Hippocampal formation (tissue), 2 donors: ENCODE data around the gene ACAA1.

Experiments
- DNase-seq, 2 donors: peaks; one replicate each; lab custom pipeline; 2025; lab: John Stamatoyannopoulos, UW

Gene ACAA1

DNA sequence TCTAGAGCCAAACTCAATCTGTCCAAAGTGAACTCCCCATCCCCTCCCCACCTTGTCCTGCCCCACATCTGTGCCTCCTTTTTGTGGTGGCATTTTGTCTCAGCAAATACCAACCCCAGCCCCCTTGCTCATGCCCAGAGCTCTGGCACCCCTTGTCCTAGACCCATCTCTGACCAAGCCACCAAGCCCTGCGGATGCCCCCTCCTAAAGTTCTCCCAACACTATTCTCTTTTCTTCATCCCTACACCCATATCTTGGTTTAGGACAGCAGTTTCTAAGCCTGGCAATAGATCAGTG is 17.7 kb downstream of the ACAA1 start:
- DNase-seq = no peak

DNA sequence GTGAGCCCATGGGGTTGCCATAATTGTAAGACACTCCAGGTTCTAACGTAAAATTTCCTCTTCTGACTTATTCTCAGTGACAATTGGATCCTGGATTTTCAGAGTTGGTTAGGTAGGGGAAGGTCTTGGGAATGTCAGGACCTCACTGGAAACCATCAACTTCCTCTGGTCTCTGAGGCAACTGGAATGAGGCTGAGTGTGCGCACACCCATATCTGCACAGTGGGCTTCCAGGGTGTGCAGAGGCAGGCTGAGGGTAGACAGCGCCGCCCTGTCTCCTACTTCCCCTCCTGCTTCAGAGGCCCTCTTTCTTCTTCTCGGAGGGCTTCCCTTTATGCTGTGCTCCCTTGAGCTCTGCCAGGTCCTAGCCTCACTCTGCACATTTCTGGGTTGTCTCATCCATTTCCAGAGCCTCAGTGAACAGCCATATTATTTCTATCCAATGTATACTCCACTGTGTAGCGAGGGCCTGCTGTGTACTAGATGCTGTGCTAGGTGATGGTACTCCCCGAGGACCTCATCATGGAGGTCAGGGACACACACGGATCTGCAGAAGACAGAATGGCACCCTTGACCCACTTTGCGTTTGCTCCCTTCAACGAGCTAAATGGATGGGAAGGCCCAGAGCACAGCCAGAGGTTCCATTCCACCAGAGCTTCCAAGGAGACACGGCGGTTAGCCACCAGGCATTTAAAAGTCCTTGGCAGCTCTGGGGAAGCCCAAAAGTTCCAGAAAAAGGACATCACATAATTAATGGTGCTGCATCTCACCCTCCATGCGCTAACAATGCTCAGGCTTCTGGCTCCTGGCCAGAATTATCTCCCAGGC is 18.3 kb downstream of the ACAA1 start:
- DNase-seq = no peak

DNA sequence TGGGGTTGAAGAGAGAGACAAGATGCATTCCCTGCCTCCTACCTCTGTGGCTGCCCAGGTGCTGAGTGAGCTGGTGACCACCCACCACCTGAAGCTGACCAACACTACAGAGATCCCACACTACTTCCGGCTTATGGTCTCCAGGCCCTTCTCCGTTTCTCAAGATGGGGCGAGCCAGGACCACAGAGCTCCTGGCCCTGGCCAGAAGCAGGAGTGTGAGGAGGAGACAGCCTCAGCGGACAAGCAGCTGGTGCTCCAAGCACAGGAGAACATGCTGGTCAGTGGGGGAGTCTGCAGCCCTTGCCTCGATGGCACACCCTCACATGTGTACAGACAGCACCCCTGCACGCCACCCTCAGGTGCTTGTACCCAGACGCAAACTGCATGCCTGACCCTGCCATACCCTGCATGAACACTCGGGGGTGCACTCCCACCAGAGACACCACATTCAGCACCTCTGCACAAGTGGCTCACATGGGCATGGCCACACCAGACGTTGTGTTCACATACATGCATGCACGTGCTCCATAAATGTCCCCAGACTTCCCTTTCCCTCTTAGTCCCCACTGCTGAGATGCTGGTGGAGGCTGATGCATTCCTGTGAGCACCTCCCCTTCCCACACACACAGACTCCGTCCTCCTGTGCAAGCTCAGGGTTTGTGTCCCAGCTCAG is 19.0 kb downstream of the ACAA1 start:
- DNase-seq = peak in 1 of 2 donors; percentile 32

DNA sequence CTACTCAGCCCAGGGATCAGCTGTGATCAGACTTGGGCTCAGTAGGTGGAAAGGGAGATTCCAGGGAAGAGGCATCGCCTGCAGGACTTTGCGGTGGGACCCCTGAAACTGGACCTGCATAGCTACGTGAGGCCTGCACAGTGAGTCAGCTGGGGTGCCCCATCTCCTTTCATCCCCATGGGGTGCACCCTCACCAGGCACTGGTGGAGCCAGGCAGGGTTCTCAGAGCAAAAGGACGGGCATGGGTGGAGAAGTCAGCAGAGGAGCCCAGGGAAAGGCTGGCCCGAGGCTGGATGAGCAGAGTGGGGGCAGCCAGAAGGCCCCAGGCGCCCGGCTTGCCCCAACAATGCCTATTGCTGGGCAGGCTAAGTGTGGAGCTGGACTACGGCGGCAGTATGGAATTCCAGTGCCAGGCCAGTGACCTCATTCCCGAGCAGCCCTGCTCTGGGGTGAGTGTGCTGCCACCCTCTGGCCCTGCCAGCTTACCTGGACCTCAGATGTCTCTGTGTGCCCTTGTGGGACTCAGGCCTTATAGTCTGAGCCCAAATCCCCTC is 19.7 kb downstream of the ACAA1 start:
- peak in 1 of 2 donors; percentile 21 for DNase-seq

DNA sequence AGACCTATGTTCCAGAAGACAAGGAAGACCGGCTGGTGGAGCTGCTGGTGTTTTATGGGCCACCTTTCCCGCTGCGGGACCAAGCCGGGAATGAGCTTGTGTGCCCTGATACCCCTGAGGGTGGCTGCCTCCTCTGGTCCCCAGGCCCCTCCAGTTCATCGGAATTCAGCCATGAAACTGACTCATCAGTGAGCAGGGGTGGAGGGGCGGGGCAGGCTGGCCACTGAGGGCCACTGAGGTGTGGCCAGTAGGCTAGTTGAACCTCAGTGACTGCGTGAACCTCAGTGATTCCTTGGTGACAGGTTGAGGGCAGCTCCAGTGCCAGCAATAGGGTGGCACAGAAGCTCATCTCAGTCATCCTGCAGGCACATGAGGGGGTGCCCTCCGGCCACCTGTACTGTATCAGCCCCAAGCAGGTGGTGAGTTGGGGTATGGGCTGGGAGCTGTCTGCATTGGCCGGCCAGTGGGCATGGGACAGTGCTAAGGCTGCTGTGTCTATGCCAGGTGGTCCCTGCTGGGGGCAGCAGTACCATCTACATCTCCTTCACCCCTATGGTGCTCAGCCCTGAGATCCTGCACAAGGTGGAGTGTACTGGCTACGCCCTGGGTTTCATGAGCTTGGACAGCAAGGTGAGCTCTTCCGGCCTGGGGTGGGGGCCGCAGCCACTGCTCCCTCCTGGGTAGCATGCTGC is 20.3 kb downstream of the ACAA1 start:
- DNase-seq = no peak

DNA sequence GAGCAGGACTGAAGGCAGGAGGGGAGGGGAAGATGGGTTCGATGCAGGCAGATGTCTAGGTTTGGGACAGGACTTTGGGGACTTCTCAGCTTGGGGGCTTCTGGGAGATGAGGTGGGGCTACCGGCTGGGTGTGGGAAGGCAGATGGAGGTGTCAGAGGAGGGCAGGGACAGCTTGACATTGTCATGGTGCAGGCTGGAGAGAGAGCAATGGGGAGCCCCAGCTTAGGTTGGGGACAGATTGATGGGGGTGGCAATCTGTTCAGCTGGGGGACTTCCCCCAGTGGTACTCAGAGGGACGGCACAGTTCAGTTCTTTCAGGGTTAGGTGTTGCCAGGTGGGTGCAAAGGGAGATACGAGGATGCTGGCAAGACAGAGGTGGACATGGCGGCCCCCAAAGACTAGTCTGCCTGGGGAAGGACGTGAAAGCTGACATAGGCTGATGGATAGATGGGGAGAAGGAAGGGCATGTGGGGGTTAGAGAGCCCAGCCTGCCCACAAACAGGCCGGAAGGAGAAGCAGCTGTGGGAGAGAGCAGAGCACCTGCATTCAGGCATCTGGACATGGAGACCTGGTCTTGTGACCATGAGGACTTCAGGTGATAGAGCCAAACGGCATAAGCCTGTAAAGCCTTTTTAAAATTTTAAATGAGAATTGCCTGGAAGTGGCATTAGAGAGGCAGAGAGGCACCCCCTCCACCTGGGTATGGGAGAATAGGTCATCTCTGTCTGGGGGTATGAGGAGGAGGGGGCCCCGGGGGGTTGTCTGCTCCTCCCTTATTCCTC is 21.1 kb downstream of the ACAA1 start:
- no peak for DNase-seq

DNA sequence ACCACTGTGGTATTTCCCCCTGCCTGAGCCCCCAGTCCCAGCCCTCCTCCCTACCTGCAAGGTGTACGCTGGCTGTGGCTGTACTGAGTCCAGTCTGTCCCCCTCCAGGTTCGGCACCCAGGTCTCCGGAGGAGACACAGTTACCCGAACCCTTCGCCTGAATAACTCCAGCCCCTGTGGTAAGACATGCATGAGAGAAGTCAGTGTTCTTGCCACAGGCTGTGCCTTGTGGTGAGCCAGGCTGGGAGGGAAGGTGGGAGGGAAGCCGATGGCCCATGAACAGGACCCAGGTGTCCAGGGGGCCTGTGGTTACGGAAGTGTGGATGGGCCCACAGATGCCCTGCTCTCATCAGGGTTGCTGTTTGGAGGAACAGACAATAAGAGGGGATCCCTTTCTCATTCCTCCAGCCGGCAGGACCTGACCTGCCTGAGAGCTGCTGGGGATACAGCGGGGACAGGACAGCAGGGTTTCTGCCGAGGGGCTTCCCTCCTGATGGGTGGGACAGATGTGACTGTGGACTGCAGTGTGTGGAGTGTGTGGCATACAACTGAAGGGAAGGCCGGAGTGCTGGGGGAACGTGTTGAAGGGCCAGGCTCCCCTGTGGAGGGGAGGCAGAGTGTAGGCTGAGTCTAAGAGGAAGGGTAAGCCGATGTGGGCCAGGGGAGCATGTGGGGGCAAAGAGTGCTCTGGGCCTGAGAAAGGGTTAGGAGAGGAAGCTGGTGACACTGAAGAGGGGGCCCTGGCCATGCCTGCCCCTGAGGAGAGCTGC is 21.9 kb downstream of the ACAA1 start:
- no peak for DNase-seq

DNA sequence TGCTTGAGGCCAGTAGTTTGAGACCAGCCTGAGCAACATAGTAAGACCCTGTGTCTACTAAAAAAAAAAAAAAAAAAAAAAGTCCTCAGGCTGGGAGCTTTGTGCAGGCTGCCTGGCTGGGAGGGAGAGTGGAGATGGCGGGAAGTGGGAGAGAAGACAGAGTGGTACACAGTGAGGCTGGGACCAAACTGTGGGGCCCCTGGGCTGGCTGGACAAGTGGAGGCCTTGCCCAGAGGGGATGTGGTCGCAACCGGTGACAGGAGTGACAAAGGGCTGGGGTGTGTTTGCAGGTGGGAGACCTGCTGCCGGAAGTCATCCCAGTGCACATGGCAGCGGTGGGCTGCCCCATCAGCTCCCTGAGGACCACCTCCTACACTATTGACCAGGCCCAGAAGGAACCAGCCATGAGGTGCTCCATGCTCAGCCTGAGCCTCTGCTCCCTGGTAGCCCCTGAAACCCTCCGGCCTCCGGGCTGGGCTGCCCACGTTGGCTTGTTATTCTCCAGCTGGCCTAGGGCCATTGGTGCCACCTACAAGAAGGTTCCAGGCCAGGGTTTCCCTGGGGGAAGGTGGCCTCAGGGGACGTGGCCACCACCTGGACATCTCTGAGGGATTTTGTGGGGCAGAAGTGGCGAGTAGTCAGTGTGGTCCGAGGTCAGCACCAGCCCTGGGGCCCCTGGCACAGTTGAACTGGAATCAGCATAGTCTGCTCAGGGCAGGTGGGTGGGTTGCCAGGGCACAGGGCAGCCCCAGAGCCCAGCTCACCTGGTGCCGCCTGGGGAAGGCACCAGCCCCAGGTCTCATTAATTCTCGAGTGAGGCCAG is 22.7 kb downstream of the ACAA1 start:
- DNase-seq = no peak

DNA sequence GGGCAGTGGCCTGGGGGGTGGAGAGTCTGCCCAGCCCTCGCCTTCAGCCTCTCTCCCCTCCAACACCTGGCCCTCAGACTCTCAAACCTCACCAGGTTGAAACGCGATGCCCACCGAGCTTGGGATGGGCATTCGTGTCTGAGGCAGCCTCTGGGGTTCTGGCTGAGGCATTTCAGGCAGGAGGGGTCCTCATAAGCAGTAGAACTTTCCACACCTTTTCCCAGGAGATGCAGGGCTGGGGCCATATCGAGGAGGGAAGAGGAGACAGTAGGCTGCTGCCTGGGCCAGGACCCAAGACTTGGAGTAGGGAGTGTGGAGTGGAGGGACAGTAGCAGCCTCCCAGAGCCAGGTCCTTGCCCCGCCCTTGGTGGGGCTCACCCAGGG is 24.6 kb downstream of the ACAA1 start:
- DNase-seq = no peak

DNA sequence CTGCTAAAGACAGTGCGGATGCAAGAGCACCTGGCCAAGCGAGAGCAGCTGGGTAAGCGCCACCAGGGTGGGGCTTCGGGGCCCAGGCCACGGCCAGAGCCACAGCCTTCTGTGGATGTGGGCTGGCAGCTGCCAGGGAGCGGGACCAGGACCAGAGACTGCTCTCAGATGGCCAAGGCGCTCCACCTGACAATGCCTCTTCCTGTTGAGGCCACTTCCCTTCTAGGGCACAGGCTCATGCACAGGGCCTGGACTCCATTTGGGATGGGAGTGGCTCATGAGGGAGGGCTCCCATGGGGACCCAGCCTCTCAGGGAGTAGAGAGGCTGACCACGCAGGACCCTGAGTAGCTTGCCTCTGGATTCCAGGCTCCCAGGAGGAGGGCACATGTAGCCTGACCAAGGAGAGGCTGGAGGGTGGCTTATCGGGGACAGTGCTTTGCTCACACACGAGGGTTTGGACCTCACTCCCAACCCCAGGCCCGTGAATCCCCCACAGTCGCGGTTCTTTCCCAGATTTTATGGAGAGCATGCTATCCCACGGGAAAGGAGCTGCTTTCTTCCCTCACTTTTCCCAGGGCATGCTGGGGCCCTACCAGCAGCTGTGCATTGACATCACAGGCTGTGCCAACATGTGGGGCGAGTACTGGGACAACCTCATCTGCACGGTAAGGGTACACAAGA is 25.1 kb downstream of the ACAA1 start:
- no peak for DNase-seq

DNA sequence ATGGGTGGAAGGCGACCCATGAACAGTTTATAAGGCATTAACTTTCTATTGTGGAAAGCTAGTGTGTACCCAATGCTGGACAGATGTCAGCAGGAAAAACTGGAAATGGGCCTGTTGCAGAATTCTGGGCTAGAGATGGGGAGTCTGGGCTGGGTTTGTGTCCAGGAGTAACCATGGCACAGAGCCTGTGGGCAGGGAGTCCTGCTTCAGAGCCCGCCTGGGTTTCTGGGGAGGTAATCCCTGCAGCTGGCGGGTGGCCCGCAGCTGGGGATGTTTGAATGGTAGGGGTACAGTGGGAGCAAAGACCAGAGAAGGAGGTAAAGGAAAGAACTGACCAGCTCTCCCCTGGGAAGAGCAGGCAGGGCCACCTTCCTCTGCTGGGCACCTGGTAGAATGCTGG is 25.7 kb downstream of the ACAA1 start:
- no peak for DNase-seq

DNA sequence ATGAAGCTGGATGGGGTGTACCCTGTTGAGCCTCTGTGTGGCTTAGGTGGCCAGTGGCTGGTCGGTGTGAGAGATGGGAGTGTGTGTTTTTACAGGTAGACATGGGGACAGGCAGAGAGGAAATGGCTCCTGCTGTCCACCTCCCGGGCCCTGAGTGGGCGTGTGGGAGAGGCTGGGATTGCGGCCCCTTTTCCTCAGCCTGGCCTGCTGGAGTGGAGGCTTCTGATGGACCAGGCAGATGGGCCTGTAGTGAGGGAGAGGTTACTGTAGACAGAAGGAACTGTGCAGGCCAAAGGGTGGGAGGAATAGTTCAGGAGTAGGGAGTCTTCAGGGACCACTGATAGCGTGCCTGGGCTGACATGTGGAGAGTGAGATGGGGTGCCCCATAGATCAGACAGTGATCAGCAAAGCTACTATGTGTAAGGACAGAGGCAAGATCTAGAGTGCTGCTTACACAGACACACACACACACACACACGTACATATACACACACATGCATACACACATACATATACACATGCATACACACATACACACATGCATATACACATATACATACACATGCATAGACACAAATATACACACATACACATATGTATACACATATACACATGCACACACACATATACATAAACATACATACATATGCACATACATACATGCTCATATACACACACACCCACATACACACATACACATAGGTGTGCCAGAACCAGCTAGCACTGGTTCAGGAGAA is 26.4 kb downstream of the ACAA1 start:
- DNase-seq = no peak

DNA sequence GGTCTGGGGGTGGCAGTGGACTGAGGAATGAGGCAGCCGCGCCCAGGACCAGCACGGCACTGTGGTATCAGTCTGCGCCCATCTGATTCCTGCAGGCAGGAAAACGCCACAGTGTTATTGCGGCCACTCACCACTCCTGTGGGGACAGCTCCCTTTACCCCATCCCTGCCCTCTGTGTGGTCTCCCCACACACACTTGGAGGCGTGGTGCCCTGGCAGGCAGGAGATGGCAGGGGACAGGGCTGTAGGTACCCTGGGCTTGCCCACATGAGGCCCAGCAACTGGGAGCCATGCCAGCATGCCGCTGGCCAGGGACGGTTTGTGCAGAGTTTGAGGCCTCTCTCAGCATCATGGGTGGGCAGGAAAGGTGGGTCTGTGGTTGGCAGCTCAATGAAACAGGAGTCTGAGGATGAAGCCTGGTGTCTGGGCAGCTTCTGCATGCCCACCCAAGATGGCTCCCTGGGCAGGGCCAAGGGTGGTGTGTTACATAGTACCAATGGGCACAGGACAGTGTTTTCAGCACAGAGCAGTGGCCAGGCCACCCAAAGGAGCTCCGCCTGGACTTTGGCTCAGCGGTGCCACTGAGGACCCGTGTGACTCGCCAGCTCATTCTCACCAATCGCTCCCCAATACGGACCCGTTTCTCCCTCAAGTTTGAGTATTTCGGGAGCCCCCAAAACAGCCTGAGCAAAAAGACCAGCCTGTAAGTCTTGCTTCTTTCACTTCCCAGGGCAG is 27.2 kb downstream of the ACAA1 start:
- DNase-seq = no peak

DNA sequence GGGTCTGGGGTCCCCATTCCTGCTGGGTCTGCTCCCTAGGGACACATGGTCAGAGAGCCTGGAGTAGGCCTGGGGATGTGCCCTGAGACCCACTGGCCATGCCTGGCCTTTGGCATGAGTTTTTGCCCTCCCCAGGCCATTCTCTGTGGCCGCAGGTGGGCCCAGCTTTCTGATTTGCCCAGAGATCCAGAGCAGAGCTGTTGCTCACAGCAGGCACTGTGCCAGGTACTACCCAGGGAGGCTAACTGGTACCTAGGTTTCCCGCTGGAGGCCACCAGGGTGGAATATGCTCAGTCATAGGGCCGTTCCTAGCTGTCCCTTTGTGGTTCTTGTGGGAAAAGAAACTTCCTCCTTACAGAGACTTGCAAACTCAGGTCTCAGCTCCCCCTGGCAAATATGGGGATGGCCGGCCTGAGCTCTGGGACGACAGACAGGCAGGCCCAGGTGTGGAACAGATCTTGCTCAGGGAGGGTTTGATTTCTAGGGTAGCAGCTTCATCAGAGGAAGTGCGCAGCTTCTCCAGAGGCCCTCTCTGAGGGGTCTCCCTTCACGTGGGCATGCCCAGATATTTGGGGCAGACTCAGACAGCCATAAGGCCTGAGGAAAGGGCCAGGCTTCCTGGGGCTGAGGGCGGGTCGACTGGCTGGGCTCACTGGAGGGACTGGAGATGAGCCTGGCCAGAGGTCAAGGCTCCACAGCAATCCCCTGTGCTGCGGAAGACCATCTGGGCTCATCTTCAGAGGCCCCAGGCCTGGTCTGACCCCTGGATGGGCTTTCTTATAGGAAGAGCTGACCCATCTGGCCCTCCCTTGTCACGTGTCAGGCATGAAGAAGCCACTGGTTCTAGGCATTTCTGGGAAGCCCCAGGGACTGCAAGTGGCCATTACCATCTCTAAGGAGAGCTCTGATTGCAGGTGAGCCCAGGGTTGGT is 28.0 kb downstream of the ACAA1 start:
- no peak for DNase-seq

DNA sequence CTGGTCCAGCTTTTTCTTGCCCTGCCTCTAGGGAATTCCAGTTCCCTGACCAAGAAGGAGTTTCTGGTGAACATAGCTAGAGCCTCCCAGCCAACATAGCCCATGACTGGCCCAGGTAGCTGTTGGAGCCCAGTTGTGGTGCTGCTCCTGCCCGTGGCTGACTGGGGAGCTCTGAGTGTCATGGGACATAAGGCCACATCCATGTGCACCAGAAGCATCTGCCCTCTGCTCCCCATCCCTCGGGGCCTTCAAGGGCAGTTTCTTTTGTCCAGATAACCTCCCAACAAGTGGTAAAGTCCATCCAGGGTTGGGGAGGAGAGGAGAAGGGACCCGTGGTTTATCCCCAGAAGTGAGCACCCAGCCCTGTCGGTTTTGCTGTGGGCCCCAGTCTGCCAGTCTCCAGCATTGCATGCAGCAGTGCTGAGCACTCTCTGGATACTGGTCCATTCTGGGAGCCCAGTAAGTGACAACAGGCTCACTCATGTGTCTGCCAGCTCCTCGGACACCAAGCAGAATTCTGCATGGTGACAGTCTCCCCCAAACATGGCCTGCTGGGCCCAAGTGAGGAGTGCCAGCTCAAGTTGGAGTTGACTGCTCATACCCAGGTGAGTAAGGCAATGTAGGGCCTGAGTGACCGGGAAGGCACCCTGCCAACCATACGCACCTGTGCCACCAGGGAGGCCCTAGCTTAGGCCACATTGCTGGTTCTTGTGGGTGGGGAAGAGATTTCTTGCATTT is 28.8 kb downstream of the ACAA1 start:
- DNase-seq = no peak

DNA sequence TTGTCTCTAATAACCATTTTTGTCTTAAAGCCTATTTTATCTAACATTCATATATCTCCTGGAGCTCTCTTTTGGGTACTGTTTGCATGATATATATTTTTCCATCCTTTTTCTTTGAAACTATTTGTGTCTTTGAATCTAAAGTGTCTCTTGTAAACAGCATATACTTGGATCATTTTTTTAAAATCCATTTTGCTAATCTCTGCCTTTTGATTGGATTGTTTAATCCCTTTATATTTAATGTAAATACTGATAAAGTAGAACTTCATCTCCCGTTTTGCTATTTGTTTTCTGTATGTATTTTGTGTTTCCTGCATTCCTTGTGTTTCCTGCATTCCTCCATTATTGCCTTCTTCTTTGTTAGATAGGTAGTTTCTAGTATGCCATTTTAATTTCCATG is 31.4 kb downstream of the ACAA1 start:
- DNase-seq = no peak

DNA sequence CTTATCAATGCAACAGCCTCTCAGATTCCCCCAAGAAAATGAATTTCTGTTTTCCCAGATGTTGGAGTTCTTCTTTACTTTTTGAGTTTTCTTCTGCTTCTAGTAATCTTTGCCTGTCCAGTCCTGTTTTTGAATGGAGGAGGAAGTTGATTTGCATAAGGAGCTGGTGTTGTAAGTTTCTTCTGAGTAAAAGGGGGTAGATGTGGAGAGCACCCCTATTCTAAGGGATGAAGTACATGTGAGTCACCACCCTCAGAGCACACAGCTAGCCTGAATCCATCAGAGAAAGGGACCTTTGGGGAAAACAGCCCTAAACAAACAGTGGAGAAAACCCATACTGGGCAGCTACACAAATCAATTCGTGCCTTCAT is 34.5 kb downstream of the ACAA1 start:
- DNase-seq = no peak
